Psoas muscle (tissue), 8 donors: ENCODE data around the gene ACACA. TPM values are rescaled to one million over a fixed set of nuclear protein-coding genes. Genes with fewer than 3 reads are reported as not detected.

Source experiments
- ATAC-seq, 4 donors: fragments of 200-7000 bp; cut with Tn5 transposase; one replicate each; pipeline ENCODE4 v1.9.1; 2020; ENCODE audit warnings: moderate library complexity in 3 of 4, mild to moderate bottlenecking in 2 of 4
- DNase-seq, 2 donors: peaks; one replicate each; pipeline ENCODE4 v3.0.0-alpha.2; 2020
- H3K27ac ChIP-seq: fragments of 200-600 bp; one replicate; pipeline ENCODE4 v1.8.0; 2022
- H3K27me3 ChIP-seq, 3 donors: fragments of 200-600 bp in 1 of 3; one replicate each; pipeline versions ENCODE4 v1.6.1 to v1.8.0; 2013 to 2022; ENCODE audit warnings: low read length in 2 of 3, mild to moderate bottlenecking in 2 of 3, moderate library complexity in 1 of 3; ENCODE audit not compliant: insufficient read depth in 3 of 3
- H3K36me3 ChIP-seq, 2 donors: fragments of 200-600 bp in 1 of 2; one replicate each; pipeline versions ENCODE4 v1.6.1 to v1.8.0; 2013 to 2022; ENCODE audit warnings: low read depth in 1 of 2, mild to moderate bottlenecking in 1 of 2, moderate library complexity in 1 of 2; ENCODE audit not compliant: insufficient read depth in 1 of 2
- H3K4me1 ChIP-seq: fragments of 200-600 bp; one replicate; pipeline ENCODE4 v1.8.0; 2022
- H3K4me3 ChIP-seq: fragments of 200-600 bp; one replicate; pipeline ENCODE4 v1.8.0; 2022; ENCODE audit warnings: mild to moderate bottlenecking
- H3K9me3 ChIP-seq: fragments of 200-600 bp; one replicate; pipeline ENCODE4 v1.8.0; 2022
- CTCF ChIP-seq: fragments of 200-600 bp; IDR thresholded peaks from one replicate; pipeline ENCODE4 v1.8.0; 2022; ENCODE audit warnings: antibody characterized with exemption
- WGBS, 3 donors: extraction: QIAGEN DNeasy Blood & Tissue Kit; methylation state at CpG; one replicate each; pipeline versions ENCODE4 v1.1.6 to v1.1.7; 2013; 5-methylcytosine and 5-hydroxymethylcytosine counted together
- intact Hi-C, 2 donors: fragments of 100-400 bp; cut with DNase I; formaldehyde crosslinking; loops; one replicate each; pipeline versions ENCODE4 v1.11.0 to v1.14.2; 2022
- polyA plus RNA-seq, 3 donors: library from polyadenylated mRNA; stranded (reverse); fragments of 200-250 nt; gene quantifications; one replicate each; pipeline ENCODE4 v1.2.3, GENCODE V29; 2013
- total RNA-seq, 4 donors: library from RNA; stranded (reverse); fragmentation: NEBNext Ultra II Directional in 2 of 4; extraction: Animal tissue kit (Norgen Biotek cat#: 25700) in 2 of 4; gene quantifications; one replicate each; pipeline versions ENCODE4 v1.2.1 to v1.2.4, GENCODE V29; 2021 to 2023
- donor health status: healthy with polysubstance abuse.
- donor health status: DM: no; HTN: no; CAD: no; lungs with moderate emphysema.
- donor health status: Bipolar disorder and iron deficiency.
- donor health status: healthy.
- donor health status: DM: yes; HTN: yes; CAD: no.
- donor health status: DM: no; HTN: no; CAD: no.
- donor health status: DM: no; HTN: no; CAD: no.
- donor health status: DM: yes; HTN: yes; CAD: no.

ACACA gene
- total and polyA plus RNA-seq, 7 donors: 7.2 to 42.6 (median 21.5) TPM

- no peaks in the 10 kb centered on the region for H3K9me3 ChIP-seq
- H3K27me3 ChIP-seq: peaks cover 0 to 3% (median 0%) of the 10 kb centered on the region in 3 donors
- no peak for TF ChIP-seq CTCF
- no peak overlapping the region for H3K27ac ChIP-seq
- ATAC-seq (no peak), DNase-seq (no peak)
- H3K4me3 ChIP-seq: no peak overlapping the region
- peaks cover 4% of the 10 kb centered on the region for H3K4me1 ChIP-seq
- no peaks in the 10 kb centered on the region for H3K36me3 ChIP-seq
- intact Hi-C loops: loop anchor here in 1 of 2 donors (10.0 kb wide), 1 partner anchor 60 kb away; no protein-coding TSS in a partner anchor
- WGBS, 3 donors: 89 to 92% (median 90%) methylated on average over 8 of the region's 8 CpGs
Measured at GRCh38 chr17:37064956-37065355, 341.7 kb downstream of the ACACA start.

GRCh38 chr17:37064206-37064605 is 342.4 kb downstream of the ACACA start:
- intact Hi-C loops: loop anchor here in 1 of 2 donors (10.0 kb wide), 1 partner anchor 61 kb away; no protein-coding TSS in a partner anchor
- no peak for ATAC-seq
- H3K27me3 ChIP-seq: peaks cover 0 to 3% (median 0%) of the 10 kb centered on the region in 3 donors

GRCh38 chr17:37062021-37062420 is 344.6 kb downstream of the ACACA start:
- no peak for TF ChIP-seq CTCF
- Histone ChIP-seq H3K9me3 (no peaks in the 10 kb centered on the region), H3K27me3 (peaks cover 0 to 3% (median 0%) of the 10 kb centered on the region in 3 donors), H3K27ac (no peak overlapping the region), H3K4me1 (no peaks in the 10 kb centered on the region), H3K36me3 (peaks cover 0 to 2% of the 10 kb centered on the region in 2 donors), H3K4me3 (no peak overlapping the region)
- intact Hi-C loops: loop anchor here in 1 of 2 donors (10.0 kb wide), 1 partner anchor 63 kb away; no protein-coding TSS in a partner anchor
- no peak for DNase-seq
- ATAC-seq: no peak
- WGBS, 3 donors: 28 to 40% (median 38%) methylated on average over 9 of the region's 9 CpGs

More at GRCh38 chr17:37064206-37064605, 342.4 kb downstream of the ACACA start:
- Histone ChIP-seq H3K9me3 (no peaks in the 10 kb centered on the region), H3K27ac (no peak overlapping the region), H3K4me3 (no peak overlapping the region), H3K36me3 (no peaks in the 10 kb centered on the region), H3K4me1 (peaks cover 4% of the 10 kb centered on the region)
- no peak for TF ChIP-seq CTCF
- DNase-seq: no peak
- WGBS, 3 donors: 21 to 32% (median 26%) methylated on average over 11 of the region's 11 CpGs

- Histone ChIP-seq H3K27ac (no peak overlapping the region), H3K4me3 (no peak overlapping the region), H3K9me3 (no peaks in the 10 kb centered on the region), H3K36me3 (peaks cover 0 to 10% of the 10 kb centered on the region in 2 donors), H3K4me1 (no peaks in the 10 kb centered on the region), H3K27me3 (peaks cover 0 to 3% (median 0%) of the 10 kb centered on the region in 3 donors)
- DNase-seq (no peak), ATAC-seq (no peak)
- no peak for TF ChIP-seq CTCF
- 72 to 77% (median 76%) methylated on average over 7 of the region's 7 CpGs for whole genome bisulfite sequencing, 3 donors
- intact Hi-C loops: loop anchor here in 1 of 2 donors (10.0 kb wide), 1 partner anchor 64 kb away; no protein-coding TSS in a partner anchor
Measured at GRCh38 chr17:37060928-37061327, 345.7 kb downstream of the ACACA start.

- intact Hi-C loops: loop anchor here in 1 of 2 donors (10.0 kb wide), 1 partner anchor 65 kb away; no protein-coding TSS in a partner anchor
- ATAC-seq (no peak), DNase-seq (no peak)
- no peak overlapping the region for H3K4me3 ChIP-seq
- H3K36me3 ChIP-seq: peaks cover 0 to 10% of the 10 kb centered on the region in 2 donors
- H3K4me1 ChIP-seq: no peaks in the 10 kb centered on the region
- WGBS, 3 donors: 83 to 90% (median 85%) methylated on average over 6 of the region's 6 CpGs
- peaks cover 0 to 3% (median 0%) of the 10 kb centered on the region in 3 donors for H3K27me3 ChIP-seq
- no peaks in the 10 kb centered on the region for H3K9me3 ChIP-seq
- H3K27ac ChIP-seq: no peak overlapping the region
- TF ChIP-seq CTCF: no peak
Measured at GRCh38 chr17:37060094-37060493, 346.5 kb downstream of the ACACA start.
